HG03575 (cell line): ENCODE results near the gene GARIN5A.

Experiments used
- ATAC-seq: cut with Tn5 transposase; IDR thresholded peaks from one replicate; pipeline ENCODE4 v1.9.1; 2021; ENCODE audit not compliant: unreplicated experiment, insufficient number of reproducible peaks, low FRiP score; ENCODE audit errors: extremely low read depth

The GARIN5A gene

DNA sequence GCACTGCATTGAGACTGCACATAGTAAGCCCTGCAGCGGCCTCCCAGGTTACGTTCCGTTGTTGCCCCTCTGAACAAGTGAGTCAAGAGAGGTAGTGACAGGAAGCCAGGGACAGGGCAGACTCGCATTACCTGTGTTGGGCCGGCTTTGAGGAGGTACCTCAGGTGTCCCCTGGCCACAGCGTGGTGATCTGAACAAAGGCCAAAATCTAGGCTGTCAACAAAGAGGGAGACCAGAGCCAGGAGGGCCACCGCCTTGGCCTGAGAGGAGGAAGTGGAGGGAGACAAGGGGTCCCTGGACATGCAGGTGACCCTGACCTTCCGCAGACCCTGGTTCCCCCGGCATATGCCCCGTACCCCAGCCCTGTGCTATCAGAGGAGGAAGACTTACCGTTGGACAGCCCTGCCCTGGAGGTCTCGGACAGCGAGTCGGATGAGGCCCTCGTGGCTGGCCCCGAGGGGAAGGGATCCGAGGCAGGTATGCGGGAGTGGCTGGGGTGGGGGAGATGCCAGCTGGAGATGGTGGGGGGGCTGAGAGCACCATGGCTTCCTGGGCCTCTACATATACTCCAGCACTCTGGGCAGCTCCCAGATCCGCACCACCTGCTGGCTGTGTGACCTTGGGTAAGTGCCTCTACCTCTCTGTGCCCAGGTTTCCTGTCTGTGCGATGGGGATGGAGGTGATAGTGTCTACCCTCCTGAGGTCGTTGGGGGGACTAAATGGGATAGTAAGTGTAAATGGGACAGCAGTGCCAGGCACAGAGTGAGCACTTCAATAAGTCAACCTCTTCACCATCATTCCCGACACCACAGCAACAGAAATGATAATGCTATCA, 53.2 kb downstream of the GARIN5A start:
- ATAC-seq = no peak

DNA sequence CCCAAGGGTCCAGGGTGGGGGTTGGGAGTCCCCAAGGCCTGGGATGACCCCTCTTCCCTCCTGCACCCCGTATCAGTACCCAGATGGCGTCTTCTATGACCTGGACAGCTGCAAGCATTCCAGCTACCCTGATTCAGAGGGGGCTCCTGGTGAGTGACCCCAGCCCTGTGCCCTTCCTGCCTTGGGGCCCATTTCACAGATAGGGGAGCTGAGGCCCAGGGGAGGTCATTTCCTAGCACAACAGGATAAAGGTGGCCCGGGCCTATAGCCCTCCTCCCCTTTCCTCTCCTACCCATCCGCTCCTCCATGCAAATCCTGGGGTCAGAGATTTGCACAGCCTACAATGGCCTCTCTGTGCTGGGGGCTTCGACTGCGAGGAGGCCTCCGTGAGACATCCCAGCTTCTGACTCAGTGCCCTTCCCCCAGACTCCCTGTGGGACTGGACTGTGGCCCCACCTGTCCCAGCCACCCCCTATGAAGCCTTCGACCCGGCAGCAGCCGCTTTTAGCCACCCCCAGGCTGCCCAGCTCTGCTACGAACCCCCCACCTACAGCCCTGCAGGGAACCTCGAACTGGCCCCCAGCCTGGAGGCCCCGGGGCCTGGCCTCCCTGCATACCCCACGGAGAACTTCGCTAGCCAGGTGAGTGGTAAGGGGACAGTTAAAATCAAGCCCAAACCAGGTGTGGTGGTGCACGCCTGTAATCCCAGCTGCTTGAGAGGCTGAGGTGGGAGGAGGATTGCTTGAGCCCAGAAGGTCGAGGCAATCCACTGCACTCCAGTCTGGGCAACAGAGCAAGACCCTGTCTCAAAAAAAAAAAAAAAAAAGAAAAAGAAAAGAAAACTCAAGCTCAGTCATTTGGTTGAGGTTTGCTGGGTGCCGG, 54.0 kb downstream of the GARIN5A start:
- ATAC-seq = no peak

DNA sequence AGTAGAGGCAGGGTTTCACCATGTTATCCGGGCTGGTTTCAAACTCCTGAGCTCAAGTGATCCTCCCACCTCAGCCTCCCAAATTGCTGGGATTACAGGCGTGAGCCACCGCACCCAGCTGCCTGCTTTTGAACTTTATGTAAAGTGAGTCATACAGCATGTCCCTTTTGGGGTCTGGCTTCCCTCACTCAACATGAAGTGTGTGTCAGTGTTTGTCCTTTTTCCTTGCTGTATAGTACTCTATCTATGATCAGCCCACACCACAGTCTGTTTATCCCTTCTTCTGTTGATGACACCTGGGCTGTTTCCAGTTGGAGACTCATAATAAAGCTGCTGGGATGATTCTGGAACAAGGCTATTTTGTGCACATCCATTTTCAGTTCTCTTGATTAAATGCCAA, 55.8 kb downstream of the GARIN5A start:
- ATAC-seq = no peak

DNA sequence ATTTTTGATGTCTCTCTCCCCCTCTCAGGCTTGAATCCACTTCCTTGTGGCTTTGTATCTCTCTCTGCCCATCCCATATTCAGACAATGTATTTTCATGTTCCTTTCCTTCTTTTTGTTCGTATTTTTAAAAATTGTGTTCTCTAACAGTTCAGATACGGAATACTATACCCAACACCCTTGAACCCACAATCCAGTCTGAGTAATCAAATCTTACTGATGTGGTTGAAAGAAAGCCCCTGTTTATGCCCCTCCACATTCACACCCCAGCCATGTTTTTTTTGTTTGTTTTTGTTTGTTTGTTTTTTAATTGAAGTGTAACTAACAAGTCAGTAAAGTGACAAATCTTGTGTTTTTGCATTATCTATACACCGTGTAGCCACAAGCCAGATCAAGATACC, 56.5 kb downstream of the GARIN5A start:
- no peak for ATAC-seq

DNA sequence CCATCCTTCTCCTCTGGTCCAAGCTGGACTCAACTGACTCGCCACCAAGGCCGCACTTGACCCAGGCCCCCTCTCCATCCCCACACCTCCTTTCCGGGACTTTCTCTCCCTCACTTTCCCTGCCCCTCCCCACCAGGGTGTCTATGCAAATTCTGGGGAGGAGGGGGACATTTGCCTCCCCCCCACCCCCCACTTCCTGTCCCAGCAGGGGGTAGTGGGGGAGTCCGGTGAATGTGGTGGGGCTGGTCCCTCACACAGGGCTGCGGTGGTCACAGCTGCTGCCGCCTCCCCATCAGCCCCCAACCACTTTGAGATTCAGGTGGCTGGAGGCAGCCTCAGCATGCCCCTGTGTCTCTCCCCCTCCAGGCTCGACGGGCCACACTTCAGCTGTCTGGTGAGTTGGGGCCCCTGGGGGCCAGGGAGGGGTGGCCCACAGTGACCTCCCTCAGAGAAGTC, 57.0 kb downstream of the GARIN5A start:
- no peak for ATAC-seq

DNA sequence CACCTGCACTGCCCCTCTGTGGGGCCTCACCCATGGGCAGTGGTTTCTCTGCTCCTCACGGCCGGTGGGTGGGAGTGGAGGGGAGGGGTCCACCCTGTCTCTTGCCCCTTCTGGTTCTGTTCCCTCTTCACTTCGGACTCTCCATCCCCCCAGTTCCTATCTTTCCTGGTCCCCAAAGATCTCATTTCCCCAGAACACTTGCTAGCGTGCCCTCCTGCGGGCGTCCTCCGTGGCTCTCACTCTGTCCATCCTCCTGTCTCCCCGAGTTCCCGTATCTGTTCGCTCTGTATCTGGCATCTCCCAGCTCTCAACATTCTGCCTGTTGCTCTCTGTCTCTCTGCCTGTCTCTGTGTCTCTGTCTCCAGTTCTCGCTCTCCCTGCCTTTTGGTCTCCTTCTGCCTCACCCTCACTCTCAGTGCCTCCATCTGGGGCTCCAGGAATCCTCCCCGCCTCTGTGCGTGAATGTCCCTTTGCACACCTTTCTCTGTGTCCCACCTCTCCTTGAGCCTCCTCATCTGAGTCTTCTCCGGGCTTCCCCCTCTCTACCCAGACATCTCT, 57.5 kb downstream of the GARIN5A start:
- ATAC-seq = no peak

DNA sequence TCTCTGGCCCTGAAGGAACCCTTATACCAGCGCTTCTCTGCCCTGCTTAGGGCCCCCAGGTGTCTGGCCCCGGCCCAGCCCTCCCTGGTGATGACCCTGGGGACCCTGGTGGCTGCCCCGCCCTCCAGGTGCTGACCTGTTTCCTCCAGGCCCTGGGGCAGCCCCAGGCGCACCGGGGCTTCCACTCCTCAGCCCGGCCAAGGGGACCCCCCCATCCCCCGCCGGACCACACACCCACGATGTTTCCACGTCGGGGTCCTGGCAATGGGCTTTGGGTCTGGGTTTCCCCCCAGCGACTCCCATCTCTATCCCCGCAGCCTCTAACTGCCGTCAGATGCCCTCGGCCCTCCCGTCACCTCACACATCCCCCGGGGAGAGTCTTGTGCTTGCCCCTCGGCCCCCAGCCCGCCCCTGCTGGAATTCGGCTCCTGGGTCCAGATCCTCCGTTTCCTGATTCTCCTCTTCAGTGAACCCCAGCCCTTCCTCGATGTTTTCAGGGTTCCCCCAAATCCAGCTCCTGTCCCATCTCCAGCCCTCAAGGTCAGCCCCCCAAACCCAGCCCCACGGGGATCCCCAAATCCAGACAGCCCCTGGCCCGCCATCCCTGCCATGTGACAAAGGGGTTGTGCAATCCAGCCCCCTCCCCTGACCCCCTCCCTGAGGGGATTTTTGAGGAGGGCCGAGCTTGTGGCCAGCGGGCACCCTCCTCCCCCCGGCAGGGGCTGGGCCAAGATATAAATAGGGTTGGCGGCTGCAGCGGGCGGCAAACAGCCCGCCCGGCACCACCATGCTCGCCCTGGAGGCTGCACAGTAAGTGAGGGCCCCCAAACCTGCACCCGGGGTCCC, 58.2 kb downstream of the GARIN5A start, which contains the start of gene SPIB:
TSS of gene SPIB (plus strand) at position 763 of the 846 bp plus-strand sequence. CDS start at position 788, 25 bp downstream.
- ATAC-seq = no peak

DNA sequence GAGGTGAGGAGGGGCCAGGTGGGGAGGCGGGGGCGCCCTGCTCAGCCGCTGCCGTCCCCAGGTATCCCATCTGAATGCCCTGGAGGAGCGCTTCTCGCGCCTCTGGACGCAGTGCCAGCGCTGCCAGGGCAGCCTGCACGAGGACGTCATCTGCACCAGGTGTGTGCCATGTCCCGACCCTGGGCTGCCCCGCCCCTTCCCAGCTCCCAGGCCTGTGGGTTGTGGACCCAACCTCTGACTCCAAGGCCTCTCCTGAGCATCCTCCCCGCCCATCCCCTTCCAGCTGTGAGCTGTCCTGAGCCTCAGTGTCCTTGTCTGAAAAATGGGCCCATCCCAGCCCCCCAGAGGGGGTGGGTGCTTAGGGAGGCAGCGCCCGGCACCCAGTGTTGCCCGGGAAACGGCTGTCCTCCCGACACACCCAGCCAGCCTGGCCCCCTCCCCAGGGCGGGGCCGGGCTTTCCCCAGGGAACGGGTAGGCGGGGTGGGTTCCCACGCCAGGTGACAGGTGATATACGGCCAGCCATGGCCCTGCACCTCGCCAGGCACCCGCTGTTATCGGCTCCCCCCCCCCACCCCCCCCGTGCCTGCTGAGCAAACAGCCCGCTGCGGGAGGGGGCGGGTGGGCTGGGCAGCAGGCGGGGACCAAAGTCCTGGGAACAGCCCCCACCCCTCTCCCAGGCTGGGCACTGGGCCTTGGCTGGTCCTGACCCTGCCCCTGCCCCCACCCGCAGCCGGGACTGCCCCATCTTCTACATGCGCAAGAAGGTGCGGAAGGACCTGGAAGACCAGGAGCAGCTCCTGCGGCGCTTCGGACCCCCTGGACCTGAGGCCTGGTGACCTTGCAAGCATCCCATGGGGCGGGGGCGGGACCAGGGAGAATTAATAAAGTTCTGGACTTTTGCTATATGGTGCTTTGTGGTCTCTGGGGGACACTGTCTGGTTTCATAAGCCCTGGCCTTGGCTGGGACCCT, 59.3 kb downstream of the GARIN5A start:
- no peak for ATAC-seq
